T-helper 1 cell (primary cell): ENCODE results near the gene HNRNPUL2.
"Not testable (repeated sequence)": the region's sequence is repeated elsewhere in the genome, so short reads cannot be mapped to it uniquely, and the experiment has no call there.

Experiments
- DNase-seq, 5 donors: peaks; one replicate each; pipeline ENCODE4 v3.0.0-alpha.2; 2012 to 2020
- total RNA-seq, 4 donors: gene quantifications; one replicate each; lab custom pipeline; 2026; lab: John Stamatoyannopoulos, UW

Gene HNRNPUL2
- total RNA-seq = 17.2 to 31.3 (median 24.9) reads per million in 4 donors

DNA sequence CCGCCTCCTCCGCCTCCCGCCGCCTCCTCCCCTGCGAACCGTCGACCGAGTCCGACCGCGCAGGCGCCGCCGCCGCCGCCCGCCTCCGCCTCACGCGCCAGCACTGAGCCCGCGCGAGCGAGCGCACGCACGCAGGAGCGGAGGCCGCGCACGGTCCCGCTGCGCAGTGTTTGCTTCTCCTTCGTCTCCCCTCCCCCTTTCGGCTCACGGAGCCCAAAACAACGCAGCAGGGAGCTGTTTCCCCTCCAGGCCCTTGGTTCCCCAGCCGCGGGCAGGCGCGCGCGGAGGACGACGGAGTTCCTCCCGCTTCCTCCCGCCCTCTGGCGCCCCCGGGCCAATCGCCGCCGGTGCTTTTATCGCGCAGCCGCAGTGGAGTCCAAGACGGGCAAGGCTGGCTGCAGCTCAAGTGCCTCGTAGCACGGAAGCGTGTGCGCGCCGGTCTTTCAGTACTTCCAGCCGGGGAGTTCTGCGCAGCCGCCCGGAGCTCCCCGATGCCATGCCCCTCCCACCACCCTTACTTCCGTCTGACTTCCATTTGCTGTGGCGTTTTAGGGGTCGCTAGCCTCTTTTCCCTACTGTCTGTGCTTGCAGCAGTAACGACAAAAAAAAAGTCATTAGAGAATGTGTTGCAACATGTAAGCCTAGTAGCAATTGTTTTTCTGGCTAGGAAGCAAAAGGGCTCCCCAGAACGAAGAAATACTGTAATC, at the start of gene HNRNPUL2:
TSS of gene HNRNPUL2 (minus strand) at position 293 of the 707 bp plus-strand sequence. CDS start 301 bp downstream, outside the sequence.
- DNase-seq = peak; percentile 98 to 99 (median 99)

- DNase-seq = no peak
Measured at GRCh38 chr11:62775646-62776045, 48.4 kb upstream of the HNRNPUL2 start.

- DNase-seq = no peak
Measured at GRCh38 chr11:62774407-62774806, 47.1 kb upstream of the HNRNPUL2 start.

GRCh38 chr11:62771144-62772021, 44.1 kb upstream of the HNRNPUL2 start, which contains the start of gene TAF6L:
Gene TAF6L (plus strand): TSS chr11:62771396. CDS start chr11:62775784, 4,388 bp downstream.
- DNase-seq = peak; percentile 83 to 94 (median 84)

DNA sequence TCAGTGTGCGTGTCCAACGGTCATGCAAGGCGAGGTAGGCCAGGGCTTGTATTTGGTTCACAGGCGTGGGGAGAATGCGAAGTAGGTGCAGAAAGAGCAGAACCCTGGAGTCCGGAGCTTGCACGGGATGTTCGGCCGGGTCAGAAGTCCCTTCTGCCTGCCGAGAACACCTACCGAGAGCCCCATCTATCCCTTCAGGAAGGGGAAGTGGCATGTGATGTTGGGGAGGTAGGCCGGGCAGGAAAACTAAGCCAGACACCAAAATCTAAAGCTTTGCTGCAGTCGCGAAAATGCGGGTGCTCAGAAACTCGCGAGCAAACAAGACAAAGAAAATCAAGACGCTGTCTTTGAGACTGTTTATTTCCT, 43.5 kb upstream of the HNRNPUL2 start:
- DNase-seq = no peak

- not testable (repeated sequence) for DNase-seq
Measured at GRCh38 chr11:62760867-62761227, 33.6 kb upstream of the HNRNPUL2 start.

GRCh38 chr11:62757846-62758788, 30.9 kb upstream of the HNRNPUL2 start:
- DNase-seq = no peak

GRCh38 chr11:62755086-62755615, 27.9 kb upstream of the HNRNPUL2 start:
- no peak for DNase-seq

- DNase-seq = peak; percentile 92 to 100 (median 95)
Measured at GRCh38 chr11:62753736-62754603, 26.7 kb upstream of the HNRNPUL2 start, which contains the start of gene ZBTB3. Gene ZBTB3 (minus strand): TSS chr11:62754160. CDS start chr11:62753664, 496 bp downstream.

DNA sequence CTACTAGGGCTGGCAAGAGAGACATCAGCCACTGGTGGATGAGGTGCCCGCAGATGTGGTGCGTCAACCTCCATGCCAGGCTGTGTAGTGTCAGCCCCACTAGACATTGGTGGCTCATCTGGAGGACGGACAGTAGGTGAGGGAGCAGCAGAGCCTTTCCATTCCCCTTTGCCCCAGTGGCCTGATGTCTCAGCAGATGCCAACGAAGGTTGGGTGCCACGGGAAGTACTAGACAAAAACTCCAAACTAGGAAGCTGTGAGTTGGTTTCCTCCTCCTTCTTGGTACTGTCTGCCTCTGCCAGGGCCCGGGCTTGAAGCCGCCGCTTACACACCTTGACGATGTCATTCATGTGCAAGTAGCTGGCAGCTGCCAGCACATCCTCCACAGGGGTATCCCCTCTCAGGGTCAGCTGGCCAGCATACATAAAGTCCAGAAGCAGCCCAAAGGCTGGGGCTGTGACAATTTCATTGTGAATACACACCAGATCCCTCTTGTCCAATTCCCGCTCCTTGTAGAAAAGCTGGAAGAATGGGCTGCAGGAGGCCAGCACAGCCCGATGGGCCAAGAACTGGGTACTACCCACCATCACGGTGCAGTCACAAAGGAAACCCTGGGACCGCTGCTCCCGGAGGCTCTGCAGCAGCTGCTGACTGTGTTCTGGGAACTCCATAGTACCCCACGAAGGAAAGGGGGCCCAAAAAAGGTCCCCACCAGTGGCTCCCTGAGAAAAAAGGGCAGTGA, 25.9 kb upstream of the HNRNPUL2 start:
- no peak for DNase-seq

DNA sequence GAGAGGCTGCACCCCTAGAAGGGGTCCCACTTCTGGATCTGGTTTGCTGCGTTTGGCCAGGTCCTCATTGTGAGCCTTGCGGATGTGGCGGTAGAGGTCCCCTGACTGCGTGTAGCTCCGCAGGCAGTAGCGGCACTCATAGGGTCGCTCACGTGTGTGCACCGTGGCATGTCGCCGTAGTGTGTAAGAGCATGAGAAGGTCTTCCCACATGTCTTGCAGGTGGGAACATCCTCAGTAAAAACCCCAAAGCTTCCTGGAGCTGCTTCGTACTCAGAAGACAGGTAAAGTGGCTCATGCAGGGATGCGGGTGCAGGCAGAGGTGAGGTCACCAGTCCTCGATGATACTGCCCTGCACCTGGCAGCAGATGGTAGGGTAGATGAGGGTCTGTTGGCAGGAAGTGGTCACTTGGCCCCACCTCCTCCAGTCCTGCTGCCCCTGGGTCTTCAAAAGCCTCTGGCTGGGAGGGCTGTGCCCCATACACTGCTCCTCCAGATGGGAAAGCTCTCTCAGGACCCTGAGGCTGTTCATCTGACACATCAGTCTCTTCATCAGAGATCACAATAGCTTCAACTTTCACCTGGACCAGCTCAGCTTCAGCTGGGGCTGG, 25.0 kb upstream of the HNRNPUL2 start:
- DNase-seq = no peak

DNA sequence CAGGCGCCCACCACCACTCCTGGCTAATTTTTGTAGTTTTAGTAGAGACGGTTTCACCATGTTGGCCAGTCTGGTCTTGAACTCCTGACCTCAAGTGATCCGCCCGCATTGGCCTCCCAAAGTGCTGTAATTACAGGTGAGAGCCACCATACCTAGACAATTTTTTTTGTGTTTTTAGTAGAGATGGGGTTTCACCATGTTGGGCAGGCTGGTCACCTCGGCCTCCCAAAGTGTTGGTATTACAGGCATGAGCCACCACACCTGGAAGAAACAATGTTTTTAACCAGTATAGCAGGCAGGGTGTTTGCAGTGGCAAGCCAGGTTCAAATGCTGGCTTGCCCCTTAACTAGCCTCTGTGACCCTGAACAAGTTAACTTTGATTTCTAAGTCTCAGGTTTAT, 22.7 kb upstream of the HNRNPUL2 start:
- DNase-seq = not testable (repeated sequence)

GRCh38 chr11:62747475-62748160, 20.4 kb upstream of the HNRNPUL2 start:
- DNase-seq = no peak

DNA sequence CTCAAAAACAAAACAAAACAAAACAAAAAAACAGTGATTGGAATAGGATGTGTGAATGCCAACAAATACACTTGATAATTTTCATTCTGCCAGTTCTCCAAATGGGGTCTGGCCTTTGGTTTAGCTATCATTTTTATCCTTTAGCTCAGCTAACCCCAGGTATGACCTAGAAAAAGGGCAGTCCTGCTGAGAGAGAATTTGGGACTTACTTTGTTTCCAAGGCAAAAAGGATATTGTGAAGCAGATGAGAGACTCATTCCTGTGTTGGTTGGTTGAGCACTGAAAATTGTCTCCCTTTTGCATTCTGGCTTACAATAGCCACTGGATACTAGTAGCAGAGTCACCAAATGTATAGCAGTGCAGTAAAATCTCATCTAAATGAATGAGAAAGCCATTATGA, 9.9 kb upstream of the HNRNPUL2 start:
- DNase-seq = no peak

GRCh38 chr11:62732830-62733229, 5.6 kb upstream of the HNRNPUL2 start:
- DNase-seq = peak in 1 of 5 donors; percentile 42

GRCh38 chr11:62730076-62730475, 2.8 kb upstream of the HNRNPUL2 start:
- not testable (repeated sequence) for DNase-seq

DNA sequence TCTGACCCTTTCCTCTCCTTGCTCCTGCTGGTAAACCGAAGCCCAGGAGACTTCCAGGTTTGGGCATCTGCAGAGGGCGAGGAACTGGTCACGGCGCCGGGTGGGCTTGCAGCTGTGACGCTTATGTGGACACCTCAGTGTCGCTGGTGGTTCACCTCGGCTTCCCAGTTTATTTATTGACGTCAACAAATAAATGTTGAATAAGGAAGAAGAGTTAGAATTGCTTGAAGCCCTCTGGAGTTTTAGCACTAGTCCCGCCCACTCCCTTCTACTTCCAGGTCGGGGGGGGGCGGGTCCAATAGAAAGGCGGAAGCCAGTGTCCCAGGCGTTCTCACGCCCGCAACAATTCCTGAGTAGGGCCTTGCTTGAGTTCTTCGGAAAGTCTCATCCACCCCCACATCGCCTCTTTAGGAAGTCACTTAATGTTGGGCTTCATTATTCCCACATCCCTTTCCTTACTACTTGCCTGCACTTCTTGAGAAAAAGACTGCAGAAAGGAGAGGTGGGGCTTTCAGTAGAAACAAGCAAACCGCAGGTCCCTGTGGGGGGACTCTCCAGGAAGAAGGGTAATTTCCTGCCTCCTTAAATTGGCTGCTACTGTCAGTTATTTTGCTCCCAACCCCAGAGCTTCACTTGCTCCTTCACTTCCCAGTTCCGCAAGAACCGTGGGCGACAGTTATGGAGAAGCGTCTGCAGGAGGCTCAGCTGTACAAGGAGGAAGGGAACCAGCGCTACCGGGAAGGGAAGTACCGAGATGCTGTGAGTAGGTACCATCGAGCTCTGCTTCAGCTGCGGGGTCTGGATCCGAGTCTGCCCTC, 1.1 kb upstream of the HNRNPUL2 start, which contains the start of gene TTC9C:
TSS of gene TTC9C (plus strand) at position 316 of the 818 bp plus-strand sequence. CDS start at position 679, 363 bp downstream.
- peak; percentile 68 to 87 (median 82) for DNase-seq

GRCh38 chr11:62727872-62728170, 564 bp upstream of the HNRNPUL2 start:
- DNase-seq = peak; percentile 69 to 96 (median 81)

DNA sequence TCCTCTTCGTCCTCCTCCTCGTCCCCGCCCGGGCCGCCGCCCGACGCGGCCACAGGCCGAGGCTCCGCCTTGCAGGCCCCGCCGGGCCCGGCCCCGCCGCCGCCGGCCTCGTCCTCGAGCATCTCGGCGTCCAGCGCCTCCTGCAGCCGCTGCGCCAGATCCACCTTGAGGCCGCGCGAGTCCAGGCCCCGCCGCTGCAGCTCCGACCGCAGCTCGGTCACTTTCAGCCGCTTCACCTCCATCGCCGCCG, 417 bp downstream of the HNRNPUL2 start:
- no peak for DNase-seq
